ENCODE results near the gene RINL. TPM values are rescaled to one million over a fixed set of nuclear protein-coding genes. Genes with fewer than 3 reads are reported as not detected.
A peak's percentile ranks its signal among the peaks of the same experiment; 100 is the strongest.

RINL gene
- total RNA-seq, 1 donor from 2014 or later = 3.3 TPM

- DNase-seq (ENCODE audit: low spot score in 2 of 2, unreplicated experiment in 2 of 2) = no peak
- H3K9me3 Mint-ChIP-seq = no peaks in the 10 kb centered on the region
- H3K36me3 Mint-ChIP-seq = peaks cover 51% of the 10 kb centered on the region
- H3K27ac Mint-ChIP-seq = peak overlapping the region; percentile 30
- peaks cover 14% of the 10 kb centered on the region for H3K4me1 Mint-ChIP-seq
- no peaks in the 10 kb centered on the region for H3K27me3 Mint-ChIP-seq (ENCODE audit: low read depth)
- no peak for TF ChIP-seq CTCF (IDR thresholded peaks at IDR 0.05; ENCODE audit: unreplicated experiment)
- no peak overlapping the region for H3K4me3 Mint-ChIP-seq
Observed at GRCh38 chr19:38819231-38819920, 58.7 kb downstream of the RINL start.

Other genes with a start within 250 kb of the RINL start
- 452 to 469 TPM (median 460 TPM) in 3 replicates for gene ACTN4, start 230.6 kb downstream of the RINL start, total RNA-seq
- 6.1 to 6.8 TPM (median 6.7 TPM) in 3 replicates for gene CAPN12, start 133.8 kb downstream of the RINL start, total RNA-seq
- gene LGALS7, start 104.8 kb downstream of the RINL start, total RNA-seq = not detected in 3 replicates
- 1.2 TPM in 1 of 3 replicates, not detected in the others for gene LGALS7B, start 89.1 kb downstream of the RINL start, total RNA-seq
- 1.4 to 3.0 TPM (median 1.6 TPM) in 3 replicates for gene LGALS4, start 65.3 kb downstream of the RINL start, total RNA-seq
- gene ECH1, start 46.5 kb downstream of the RINL start, total RNA-seq = 79.5 to 91.4 TPM (median 85.9 TPM) in 3 replicates
- 423 to 443 TPM (median 425 TPM) in 3 replicates for gene HNRNPL, start 28.3 kb downstream of the RINL start, total RNA-seq
- gene SIRT2, start 21.3 kb upstream of the RINL start, total RNA-seq = 45.2 to 46.5 TPM (median 45.7 TPM) in 3 replicates
- 13.4 to 13.9 TPM (median 13.5 TPM) in 3 replicates for gene NFKBIB, start 21.7 kb upstream of the RINL start, total RNA-seq
- gene CCER2, start 33.9 kb upstream of the RINL start, total RNA-seq = 1.8 to 2.2 TPM (median 2.0 TPM) in 3 replicates
- 59.0 to 70.7 TPM (median 61.3 TPM) in 3 replicates for gene SARS2, start 52.5 kb upstream of the RINL start, total RNA-seq
- gene MRPS12, start 52.7 kb upstream of the RINL start, total RNA-seq = 22.3 to 24.3 TPM (median 23.5 TPM) in 3 replicates
- gene FBXO17, start 97.5 kb upstream of the RINL start, total RNA-seq = 72.7 to 77.3 TPM (median 72.8 TPM) in 3 replicates
- gene FBXO27, start 154.3 kb upstream of the RINL start, total RNA-seq = 9.5 to 10.2 TPM (median 9.6 TPM) in 3 replicates
- not detected in 3 replicates for gene ACP7, start 206.1 kb upstream of the RINL start, total RNA-seq
- gene PAK4, start 247.5 kb upstream of the RINL start, total RNA-seq = 101 to 103 TPM (median 102 TPM) in 3 replicates

Measured in mesothelial cell of epicardium (in vitro differentiated cells).